ENCODE results near the gene PDGFC. TPM values are rescaled to one million over a fixed set of nuclear protein-coding genes. Genes with fewer than 3 reads are reported as not detected.

Gene PDGFC
- total and polyA plus RNA-seq, 2 of the 8 experiments (the other 6 are each of a cell fraction or from before 2014, with no cell fraction given): 0.65 to 2.7 TPM

GRCh38 chr4:156939139-156939538 lies 32.5 kb downstream of the PDGFC start:
- no peak overlapping the region for H3K18ac ChIP-seq (ENCODE audit: extremely low read depth, low read length)
- H3K9me3 ChIP-seq (ENCODE audit: insufficient read depth in 2 of 2, low read depth in 1 of 2, low read length in 1 of 2): no peaks in the 10 kb centered on the region
- WGBS, 2 experiments (ENCODE audit: extremely low coverage in 1 of 2, insufficient coverage in 1 of 2, insufficient read length in 1 of 2, insufficient replicate concordance in 2 of 2, low coverage in 1 of 2, low lambda C conversion rate in 2 of 2, missing lambda C conversion rate in 1 of 2): 87% methylated on average over 3 of the region's 3 CpGs; no CpG with 5 or more reads in 1 of the 2 experiments
- H3K79me2 ChIP-seq (ENCODE audit: control insufficient read depth in 1 of 2, insufficient read depth in 2 of 2, low read length in 2 of 2): no peaks in the 10 kb centered on the region
- no peak overlapping the region for H3K4me2 ChIP-seq (ENCODE audit: insufficient read depth in 1 of 2, low read depth in 2 of 2, low read length in 2 of 2)
- no peak overlapping the region for H3K27ac ChIP-seq (ENCODE audit: low read depth, low read length)
- no peak overlapping the region for H2AK5ac ChIP-seq (ENCODE audit: low read depth, low read length)
- H3K56ac ChIP-seq (replicated peaks; ENCODE audit: insufficient read length, low read depth, low read length): no peak overlapping the region
- peaks cover 0 to 11% (median 2%) of the 10 kb centered on the region in 4 experiments; a peak in 3 of 7 replicates for H3K4me1 ChIP-seq (replicated peaks in 1 of 4; ENCODE audit: control insufficient read depth in 3 of 4, insufficient read depth in 4 of 4, low read length in 3 of 4)
- CTCF ChIA-PET (ENCODE audit: partially characterized antibody): no interaction called here
- H4K5ac ChIP-seq (ENCODE audit: insufficient read length, low read depth, low read length): no peak overlapping the region
- no peaks in the 10 kb centered on the region for H3K79me1 ChIP-seq (ENCODE audit: low read depth, low read length)
- no peak overlapping the region for H2AFZ ChIP-seq (ENCODE audit: low read length)
- no peak overlapping the region for H2BK5ac ChIP-seq (ENCODE audit: low read depth, low read length)
- no peak overlapping the region for H2BK120ac ChIP-seq (replicated peaks; ENCODE audit: low read depth, low read length)
- DNase-seq (ENCODE audit: low read depth in 1 of 2, low spot score in 2 of 2): no peak
- no peak overlapping the region for H2BK20ac ChIP-seq (ENCODE audit: low read length)
- no peak overlapping the region for H3K23ac ChIP-seq (ENCODE audit: insufficient read length)
- FAIRE-seq: no peak
- H3K4me3 ChIP-seq (ENCODE audit: extremely low read depth in 1 of 4, insufficient read depth in 2 of 4, low read depth in 3 of 4, low read length in 4 of 4): no peak overlapping the region
- no peak overlapping the region for H3K9ac ChIP-seq (replicated peaks in 1 of 4; ENCODE audit: extremely low read depth in 1 of 4, low read depth in 3 of 4, low read length in 3 of 4)
- no peaks in the 10 kb centered on the region for H4K20me1 ChIP-seq (replicated peaks in 1 of 2; ENCODE audit: control insufficient read depth in 1 of 2, insufficient read depth in 2 of 2, low read length in 2 of 2)
- no peak overlapping the region for H3K14ac ChIP-seq (ENCODE audit: insufficient read length)
- POLR2A ChIA-PET (ENCODE audit: partially characterized antibody): no interaction called here
- no peaks in the 10 kb centered on the region for H3K36me3 ChIP-seq (ENCODE audit: control insufficient read depth in 2 of 4, insufficient read depth in 4 of 4, low read length in 3 of 4)
- no peak overlapping the region for H2BK12ac ChIP-seq (ENCODE audit: low read depth, low read length)
- no peaks in the 10 kb centered on the region for H3K23me2 ChIP-seq (ENCODE audit: low read depth, low read length)
- H3K4ac ChIP-seq (replicated peaks; ENCODE audit: insufficient read length, low read depth, low read length): no peak overlapping the region
- no peak overlapping the region for H4K8ac ChIP-seq (ENCODE audit: extremely low read depth, insufficient read depth, low read length)
- H3K27me3 ChIP-seq (replicated peaks in 1 of 4; ENCODE audit: control insufficient read depth in 3 of 4, extremely low read depth in 1 of 4, insufficient read depth in 3 of 4, low read length in 3 of 4): no peaks in the 10 kb centered on the region
- H2BK15ac ChIP-seq (ENCODE audit: low read length): no peak overlapping the region
- no peak overlapping the region for H4K91ac ChIP-seq (replicated peaks; ENCODE audit: insufficient read length, low read length)
- no peak for TF ChIP-seq JUN (IDR thresholded peaks at IDR 0.05; ENCODE audit: low read depth, low read length)
- TF ChIP-seq, protein P1, sequence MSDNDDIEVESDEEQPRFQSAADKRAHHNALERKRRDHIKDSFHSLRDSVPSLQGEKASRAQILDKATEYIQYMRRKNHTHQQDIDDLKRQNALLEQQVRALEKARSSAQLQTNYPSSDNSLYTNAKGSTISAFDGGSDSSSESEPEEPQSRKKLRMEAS (IDR thresholded peaks at IDR 0.05): no peak
- no peak for TF ChIP-seq CTCF (IDR thresholded peaks at IDR 0.05; ENCODE audit: control extremely low read depth in 1 of 3, insufficient read depth in 1 of 3, low read depth in 1 of 3, low read length in 3 of 3)
- TF ChIP-seq TEAD4 (IDR thresholded peaks at IDR 0.05; ENCODE audit: low read depth, low read length): no peak
- no peak for TF ChIP-seq SIX5 (IDR thresholded peaks at IDR 0.05; ENCODE audit: low read depth, low read length)
- TF ChIP-seq GABPA (IDR thresholded peaks at IDR 0.05; ENCODE audit: borderline replicate concordance, insufficient read depth, low read length): no peak
- TF ChIP-seq CHD2 (IDR thresholded peaks at IDR 0.05; ENCODE audit: low read length): no peak
- TF ChIP-seq RFX5 (IDR thresholded peaks at IDR 0.05; ENCODE audit: borderline replicate concordance, low read depth, low read length): no peak
- TF ChIP-seq TAF7 (optimal IDR thresholded peaks at IDR 0.05; ENCODE audit: borderline replicate concordance, low read depth, low read length): no peak
- no peak for TF ChIP-seq HDAC2 (IDR thresholded peaks at IDR 0.05; ENCODE audit: borderline replicate concordance in 1 of 2, low read depth in 2 of 2, low read length in 2 of 2)
- TF ChIP-seq POLR2AphosphoS5 (IDR thresholded peaks at IDR 0.05; ENCODE audit: low read depth, low read length): no peak
- TF ChIP-seq CEBPB (IDR thresholded peaks at IDR 0.05; ENCODE audit: low read depth, low read length): no peak
- TF ChIP-seq BACH1 (IDR thresholded peaks at IDR 0.05; ENCODE audit: low read length): no peak
